ENCODE measurements around the gene PLEKHM3.
A peak's percentile ranks its signal among the peaks of the same experiment; 100 is the strongest.

PLEKHM3 gene

DNA sequence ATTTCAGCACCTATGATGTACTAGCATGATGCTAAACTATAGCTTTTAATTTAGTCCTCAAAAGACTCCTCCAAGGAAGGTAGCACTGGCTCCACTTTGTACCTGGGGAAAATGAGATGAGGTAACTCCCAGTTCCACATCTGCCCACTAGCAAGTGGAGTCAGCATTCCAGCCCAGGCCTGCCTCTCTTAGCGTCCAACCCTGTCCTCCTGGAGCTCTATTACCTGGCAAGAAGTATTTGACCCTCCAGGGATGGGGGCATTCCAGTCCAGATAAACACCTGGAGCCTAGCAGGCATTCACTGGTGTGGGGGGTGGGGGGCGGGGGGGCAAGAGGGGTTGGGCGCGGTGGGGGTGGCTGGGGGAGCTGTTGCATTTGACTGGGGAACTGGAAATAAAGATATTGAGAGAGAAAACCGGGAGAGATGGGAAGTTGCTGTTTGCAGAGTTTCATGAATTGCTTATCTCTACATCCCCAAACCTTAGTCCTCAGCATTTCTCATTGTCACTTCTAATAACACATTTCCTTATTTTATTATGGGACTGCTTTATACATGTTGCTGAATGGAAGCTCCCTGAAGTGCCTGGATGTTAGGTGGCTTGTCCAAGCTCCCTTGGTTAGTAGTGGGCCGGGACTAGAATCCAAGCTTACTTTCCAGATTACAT is 233.6 kb downstream of the PLEKHM3 start:
- no peak for DNase-seq (ENCODE audit: low read depth)

DNA sequence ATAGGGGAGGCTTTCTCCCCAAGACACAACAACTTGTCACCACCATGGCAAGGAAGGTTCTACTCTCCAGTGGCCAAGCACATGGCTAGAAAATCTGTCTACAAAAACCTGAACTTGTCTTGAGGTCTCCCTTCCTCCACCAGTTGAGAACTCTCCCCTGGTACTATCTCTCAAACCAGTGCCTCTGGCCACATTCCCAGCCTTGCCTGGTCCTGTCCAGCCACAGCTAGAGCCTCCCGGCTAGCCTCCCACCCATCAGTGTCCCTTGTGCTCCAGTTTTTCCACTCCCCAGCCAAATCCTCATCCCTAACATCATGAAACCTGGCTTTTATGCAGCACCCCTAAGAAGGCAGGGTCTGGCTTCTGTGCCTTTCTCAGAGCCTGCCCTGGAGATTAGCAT is 234.4 kb downstream of the PLEKHM3 start:
- DNase-seq (ENCODE audit: low read depth): no peak

DNA sequence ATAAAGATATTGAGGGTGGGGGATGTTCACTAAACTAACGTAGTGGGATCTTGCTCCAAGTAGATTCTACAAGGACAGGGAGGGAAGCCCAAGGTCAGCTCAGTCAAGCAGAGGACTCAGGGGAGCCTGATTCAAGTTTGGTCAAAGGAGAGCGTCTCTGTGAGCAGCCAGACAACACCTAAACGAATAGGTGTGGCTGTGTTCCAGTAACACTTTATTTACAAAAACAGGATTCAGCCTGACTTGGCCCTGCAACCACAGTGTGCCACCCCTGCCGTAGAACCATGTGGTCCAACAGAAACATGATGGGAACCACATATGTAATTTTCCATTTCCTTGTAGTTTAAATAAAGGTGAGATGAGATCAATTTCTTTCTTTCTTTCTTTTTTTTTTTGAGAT is 237.5 kb downstream of the PLEKHM3 start:
- no peak for DNase-seq (ENCODE audit: low read depth)

DNA sequence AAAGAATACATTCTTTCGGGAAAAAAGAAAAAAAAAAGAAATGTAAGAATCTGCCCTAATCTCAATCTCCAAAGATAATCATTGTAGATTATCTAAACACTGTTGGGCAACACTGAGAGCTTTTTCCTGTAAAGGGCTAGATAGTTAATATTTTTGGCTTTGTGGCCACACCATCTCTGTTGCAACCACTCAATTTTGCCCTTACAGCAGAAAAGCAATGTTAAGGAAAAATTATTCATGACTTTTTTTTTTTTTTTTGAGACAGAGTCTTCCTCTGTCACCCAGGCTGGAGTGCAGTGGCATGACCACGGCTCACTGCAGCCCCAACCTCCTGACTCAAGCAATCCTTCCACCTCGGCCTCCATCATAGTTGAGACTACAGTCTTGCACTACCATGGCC is 238.3 kb downstream of the PLEKHM3 start:
- DNase-seq (ENCODE audit: low read depth): no peak

DNA sequence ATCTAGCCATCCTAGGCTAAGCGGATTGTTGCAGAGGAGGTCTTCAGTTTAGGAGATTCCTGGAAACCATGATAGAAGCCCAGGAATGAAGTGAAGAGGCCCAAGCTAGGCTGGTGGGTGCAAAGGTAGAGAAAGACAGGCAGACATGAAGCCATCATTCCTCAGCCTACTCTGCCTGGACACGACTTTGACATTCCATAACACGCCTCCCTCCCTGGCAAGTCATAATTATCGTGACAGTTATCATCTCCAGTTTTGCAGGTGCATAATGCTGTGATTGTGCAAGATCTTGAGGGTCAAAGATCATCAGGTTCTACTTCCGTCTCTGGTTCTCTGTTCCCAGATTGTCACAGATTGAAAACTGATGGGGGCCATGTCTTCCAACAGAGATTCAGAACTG is 240.4 kb downstream of the PLEKHM3 start:
- no peak for DNase-seq (ENCODE audit: low read depth)

DNA sequence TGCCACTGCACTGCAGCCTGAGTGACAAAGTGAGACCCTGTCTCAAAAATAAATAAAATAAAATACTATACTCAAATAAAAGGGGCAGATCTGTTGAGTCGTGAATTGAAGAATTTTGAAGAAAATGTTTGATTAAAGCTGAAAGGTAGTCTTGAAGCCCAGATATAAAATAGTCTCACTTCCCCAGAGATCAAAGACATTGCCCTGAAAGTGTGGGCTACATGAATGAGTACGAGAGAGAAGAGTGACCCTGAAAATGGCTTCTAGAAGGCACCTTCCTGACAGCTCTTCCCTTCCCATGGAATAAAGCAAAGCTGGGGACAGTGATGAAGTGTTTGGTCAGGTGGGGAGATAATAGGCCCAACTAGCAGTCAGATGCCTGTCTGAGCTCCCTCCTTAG is 241.8 kb downstream of the PLEKHM3 start:
- no peak for DNase-seq (ENCODE audit: low read depth)

DNA sequence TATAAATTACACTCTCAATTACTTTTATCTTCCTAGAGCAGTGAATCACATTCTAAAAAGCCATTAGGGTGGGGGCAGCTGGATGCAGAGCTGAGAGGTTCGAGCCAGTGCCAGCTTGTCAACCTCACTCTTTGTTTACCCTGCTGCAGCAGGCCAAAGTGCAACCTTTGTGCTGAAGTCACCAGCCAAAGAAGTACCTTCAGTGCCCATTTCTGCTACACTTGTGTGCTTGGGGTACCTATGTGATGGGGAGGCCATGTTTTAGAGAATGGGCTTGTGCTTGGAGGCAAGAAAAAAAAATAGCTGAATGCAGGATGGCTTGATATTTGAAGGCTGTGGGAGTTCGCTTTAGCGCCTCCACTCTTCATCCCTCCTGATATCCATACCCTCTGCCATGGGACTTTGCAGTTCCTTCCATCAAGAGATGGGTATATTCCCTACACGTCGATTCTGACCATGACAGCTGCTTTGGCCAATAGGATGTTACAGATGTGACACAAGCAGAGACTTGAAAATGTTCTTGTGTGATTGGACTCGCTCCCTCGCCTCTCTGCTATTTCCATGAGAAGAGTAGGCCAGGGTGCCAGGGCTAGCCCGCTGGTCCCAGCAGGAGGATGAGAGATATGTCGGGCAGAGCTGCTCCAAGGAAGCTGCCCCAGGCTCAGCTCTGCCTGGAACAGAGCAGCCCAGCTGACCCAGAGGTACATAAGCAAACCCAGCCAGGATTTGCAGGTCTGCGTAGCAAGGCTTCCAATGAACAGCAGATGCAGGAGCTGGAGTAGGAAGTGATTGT is 242.9 kb downstream of the PLEKHM3 start:
- DNase-seq (ENCODE audit: low read depth): no peak

DNA sequence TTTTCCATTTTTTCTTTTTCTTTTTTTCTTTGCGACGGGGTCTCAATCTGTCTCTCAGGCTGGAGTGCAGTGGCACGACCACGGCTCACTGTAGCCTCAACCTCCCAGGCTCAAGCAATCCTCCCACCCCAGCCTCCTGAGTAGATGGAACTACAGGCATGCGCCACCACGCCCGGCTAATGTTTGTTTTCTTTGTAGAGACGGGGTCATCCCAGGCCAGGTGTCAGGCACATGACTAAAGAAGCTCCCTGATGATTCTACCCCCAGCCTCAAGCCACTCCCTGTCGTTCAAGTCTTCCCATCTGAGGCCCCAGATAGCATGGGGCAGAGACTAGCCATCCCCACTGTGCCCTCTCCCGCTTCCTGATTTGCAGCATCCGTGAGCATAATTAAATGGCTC is 245.8 kb downstream of the PLEKHM3 start:
- no peak for DNase-seq (ENCODE audit: low read depth)

DNA sequence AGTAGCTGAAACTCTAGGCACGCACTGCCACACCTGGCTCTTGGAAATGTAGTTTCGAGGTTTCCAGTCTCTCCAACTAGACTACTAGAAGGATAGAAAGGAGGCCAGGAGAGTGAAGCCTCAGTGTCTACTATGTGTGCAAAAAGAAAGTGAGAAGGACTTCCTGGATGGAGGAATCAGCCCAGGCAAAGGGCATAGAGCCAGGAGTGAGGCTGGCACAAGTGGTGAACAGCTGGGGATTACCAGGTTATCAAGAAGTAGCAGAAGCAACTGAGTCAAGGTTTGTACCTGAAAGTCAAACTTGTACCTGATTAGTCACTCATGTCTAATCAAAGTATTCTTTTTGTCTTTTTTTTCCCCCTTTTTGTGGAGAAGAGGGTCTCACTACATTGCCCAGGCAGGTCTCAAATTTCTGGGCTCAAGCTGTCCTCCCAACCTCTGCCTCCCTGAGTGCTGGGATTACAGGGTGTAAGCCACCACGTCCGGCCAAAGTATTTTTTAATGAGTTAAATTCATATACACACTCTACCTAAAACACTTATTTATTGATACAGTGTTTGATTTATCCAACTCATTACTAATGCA is 246.9 kb downstream of the PLEKHM3 start:
- DNase-seq (ENCODE audit: low read depth): no peak

DNA sequence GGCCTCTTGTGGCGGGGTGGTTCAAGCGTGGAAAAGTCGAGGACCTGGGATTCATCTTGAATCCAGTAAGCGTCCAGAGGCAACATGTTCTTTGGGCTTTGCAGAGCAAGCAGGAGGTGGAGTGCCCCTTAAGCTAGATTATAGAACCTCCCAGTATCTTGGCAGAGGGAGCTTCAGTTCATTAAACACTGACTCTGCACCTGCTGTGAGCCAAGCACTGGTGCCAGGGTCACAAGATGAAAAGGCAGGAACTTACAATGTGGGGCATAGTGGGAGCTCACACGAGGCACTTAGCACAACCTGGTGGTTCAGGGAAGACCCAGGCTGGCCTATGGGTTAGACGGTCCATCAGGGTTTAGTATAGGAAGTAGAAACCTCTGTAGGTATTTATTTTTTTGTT is 248.2 kb downstream of the PLEKHM3 start:
- DNase-seq (ENCODE audit: low read depth): no peak

DNA sequence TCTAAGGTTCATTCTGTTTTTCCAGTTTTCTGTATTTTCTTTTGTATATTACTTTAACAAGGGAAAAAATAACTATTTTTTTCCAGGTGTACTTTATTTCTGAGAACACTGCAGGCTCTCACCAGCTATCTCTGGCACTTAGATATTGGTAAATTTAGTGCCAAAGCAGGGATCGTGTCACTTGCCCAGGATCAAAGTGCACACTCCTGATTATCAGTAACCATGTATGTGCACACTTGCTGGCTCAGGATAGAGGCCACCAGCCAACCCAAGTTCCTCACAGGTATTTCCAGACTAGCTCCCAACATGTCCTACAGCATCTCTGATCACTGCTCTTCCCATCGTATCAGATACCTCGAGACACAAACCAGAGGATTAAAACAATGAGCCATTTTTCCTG is 249.9 kb downstream of the PLEKHM3 start:
- no peak for DNase-seq (ENCODE audit: low read depth)

DNA sequence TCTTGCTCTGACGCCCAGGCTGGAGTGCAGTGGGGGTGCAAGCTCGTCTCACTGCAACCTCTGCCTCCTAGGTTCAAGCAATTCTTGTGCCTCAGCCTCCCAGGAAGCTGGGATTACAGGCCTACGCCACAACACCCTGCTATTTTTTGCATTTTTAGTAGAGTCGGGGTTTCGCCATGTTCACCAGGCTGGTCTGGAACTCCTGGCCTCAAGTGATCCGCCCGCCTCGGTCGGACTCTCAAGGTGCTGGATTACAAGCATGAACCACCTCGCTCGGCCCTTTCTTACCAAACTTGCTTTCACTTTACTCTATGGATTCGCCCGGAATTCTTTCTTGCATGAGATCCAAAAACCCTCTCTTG is 252.5 kb downstream of the PLEKHM3 start:
- no peak for DNase-seq (ENCODE audit: low read depth)

DNA sequence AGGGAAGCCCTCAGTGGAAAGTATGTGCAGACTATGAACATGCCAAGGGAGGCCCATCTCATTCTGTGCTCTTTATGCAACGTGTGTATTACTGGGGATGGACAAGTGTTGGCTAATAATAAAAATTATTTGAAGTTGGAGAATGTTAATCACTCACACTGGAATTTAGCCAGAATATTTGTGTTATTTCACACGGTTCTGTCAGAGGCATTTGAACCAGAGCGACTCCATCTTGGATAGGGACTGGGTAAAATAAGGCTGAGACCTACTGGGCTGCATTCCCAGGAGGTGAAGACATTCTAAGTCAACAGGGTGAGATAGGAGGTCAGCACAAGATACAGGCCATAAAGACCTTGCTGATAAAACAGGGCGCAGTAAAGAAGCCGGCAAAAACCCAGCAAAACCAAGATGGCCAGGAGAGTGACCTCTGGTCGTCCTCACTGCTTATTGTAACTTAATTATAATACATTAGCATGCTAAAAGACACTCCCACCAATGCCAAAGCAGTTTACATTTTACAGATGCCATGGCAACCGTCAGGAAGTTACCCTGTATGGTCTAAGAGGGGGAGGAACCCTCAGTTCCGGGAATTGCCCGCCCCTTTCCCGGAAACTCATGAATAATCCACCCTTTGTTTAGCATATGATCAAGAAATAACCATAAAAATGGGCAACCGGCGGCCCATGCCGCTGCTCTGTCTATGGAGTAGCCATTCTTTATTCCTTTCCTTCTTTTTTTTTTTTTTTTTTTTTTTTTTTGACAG is 253.1 kb downstream of the PLEKHM3 start:
- peak; percentile 47 for DNase-seq (ENCODE audit: low read depth)

DNA sequence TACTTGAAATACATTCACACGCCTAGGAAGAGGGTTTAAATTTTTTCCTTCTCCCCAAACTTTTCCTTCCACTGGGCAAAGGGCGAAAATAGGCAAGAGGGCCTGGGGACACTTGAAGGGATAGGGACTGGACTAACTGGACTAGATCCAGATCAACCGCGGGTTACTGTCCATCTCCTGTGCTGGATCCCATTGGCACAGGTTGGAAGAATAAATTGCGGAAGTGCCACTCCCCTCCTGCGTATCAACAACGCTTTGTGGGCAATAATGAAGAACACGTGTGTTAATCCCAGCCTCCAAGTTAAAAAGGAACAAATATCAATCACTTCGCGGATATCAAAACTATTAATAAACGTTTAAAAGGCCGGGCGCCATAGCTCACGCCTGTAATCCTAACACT is 253.9 kb downstream of the PLEKHM3 start:
- DNase-seq (ENCODE audit: low read depth): no peak

All from EH (cell line).